GM12873 (cell line): Measurements from ENCODE around the gene LIFR.

Source experiments
- CTCF ChIP-seq: IDR thresholded peaks from 2 replicates; pipeline ENCODE4 v1.5.1; 2012; ENCODE audit warnings: low read depth, mild to moderate bottlenecking, moderate library complexity, low read length, control low read depth; ENCODE audit not compliant: insufficient read depth; ENCODE audit errors: missing control alignments

The LIFR gene

GRCh38 chr5:38556599-38557307, at the start of gene LIFR:
Gene LIFR (minus strand): TSS chr5:38556646. CDS start chr5:38530647, 25,999 bp downstream.
- TF ChIP-seq CTCF: no peak

DNA sequence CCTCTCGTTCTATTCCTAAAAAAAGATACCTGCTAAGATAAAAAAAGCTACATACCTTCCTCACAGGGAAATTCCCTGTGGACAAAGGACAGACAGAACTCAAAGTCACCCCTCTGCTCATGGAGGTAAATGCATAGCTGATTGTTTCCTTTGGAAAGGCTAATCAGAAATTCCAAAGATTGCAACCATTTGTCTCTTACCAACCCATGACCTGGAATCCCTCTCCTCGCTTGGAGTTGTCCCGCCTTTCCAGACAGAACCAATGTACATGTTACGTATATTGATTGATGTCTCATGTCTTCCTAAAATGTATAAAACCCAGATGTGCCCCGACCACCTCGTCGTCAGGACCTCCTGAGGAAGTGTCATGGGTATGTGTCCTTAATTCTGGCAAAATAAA, 49.2 kb upstream of the LIFR start:
- no peak for TF ChIP-seq CTCF

- TF ChIP-seq CTCF: no peak
Observed at GRCh38 chr5:38603691-38604090, 47.2 kb upstream of the LIFR start.

DNA sequence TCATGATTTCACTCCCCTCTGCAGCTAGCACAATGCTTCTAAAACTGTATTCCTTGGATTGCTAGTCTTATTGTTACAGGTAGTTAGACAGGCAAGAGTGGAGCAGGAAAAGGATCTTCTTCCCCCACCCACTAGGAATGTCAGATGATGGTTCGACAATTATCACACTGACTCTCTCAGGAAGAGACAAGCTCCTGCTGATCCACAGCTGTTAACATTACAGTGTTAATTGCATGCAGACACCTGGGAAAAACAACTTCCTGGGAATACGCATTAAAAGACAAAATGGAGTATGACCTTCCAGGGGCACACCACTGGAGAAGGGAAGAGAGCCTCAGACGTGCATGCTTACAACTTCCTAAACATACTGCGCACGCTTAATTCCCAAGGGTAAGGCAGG, 46.2 kb upstream of the LIFR start:
- no peak for TF ChIP-seq CTCF

- TF ChIP-seq CTCF: no peak
Observed at GRCh38 chr5:38601863-38602298, 45.4 kb upstream of the LIFR start.

DNA sequence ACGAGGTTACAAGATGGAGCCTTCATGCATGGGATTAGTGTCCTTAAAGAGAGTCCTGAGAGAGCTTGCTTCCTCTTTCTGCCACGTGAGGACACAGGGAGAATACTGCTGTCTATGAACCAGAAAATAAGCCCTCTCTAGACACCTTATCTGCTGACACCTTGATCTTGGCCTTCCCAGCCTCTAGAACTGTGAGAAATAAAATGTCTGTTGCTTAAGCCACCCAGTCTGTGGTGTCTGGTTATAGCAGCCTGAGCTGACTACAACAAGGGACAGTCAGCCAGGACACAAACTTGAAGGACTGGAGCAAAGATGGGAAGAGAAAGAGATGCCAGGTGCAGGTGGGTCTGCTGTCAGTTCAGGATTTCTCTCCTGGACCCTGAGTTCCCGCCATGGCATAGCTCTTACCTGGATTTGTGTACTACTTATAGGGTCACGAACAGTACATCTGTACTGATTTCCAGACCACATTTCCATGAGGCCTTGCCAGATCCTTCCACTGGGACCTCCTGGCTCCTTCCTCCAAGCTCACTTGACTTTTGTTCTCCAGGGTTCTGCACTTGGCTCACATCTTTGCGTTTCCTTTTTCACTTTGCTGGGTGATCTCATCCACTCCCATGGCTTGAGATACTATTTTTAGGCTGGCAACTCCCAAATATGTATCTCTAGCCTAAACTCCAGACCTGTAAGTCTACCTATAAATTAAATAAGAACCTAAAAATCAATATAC, 44.9 kb upstream of the LIFR start:
- TF ChIP-seq CTCF: no peak

GRCh38 chr5:38600329-38601045, 44.0 kb upstream of the LIFR start:
- no peak for TF ChIP-seq CTCF
